IPS-NIHi11 (cell line): ENCODE results near the gene CCNT2.
"Not testable (repeated sequence)": the region's sequence is repeated elsewhere in the genome, so short reads cannot be mapped to it uniquely, and the experiment has no call there.

Source experiments
- DNase-seq: peaks from one replicate; pipeline ENCODE4 v3.0.0; 2012; ENCODE audit warnings: mixed read lengths, low spot score

The CCNT2 gene

DNA sequence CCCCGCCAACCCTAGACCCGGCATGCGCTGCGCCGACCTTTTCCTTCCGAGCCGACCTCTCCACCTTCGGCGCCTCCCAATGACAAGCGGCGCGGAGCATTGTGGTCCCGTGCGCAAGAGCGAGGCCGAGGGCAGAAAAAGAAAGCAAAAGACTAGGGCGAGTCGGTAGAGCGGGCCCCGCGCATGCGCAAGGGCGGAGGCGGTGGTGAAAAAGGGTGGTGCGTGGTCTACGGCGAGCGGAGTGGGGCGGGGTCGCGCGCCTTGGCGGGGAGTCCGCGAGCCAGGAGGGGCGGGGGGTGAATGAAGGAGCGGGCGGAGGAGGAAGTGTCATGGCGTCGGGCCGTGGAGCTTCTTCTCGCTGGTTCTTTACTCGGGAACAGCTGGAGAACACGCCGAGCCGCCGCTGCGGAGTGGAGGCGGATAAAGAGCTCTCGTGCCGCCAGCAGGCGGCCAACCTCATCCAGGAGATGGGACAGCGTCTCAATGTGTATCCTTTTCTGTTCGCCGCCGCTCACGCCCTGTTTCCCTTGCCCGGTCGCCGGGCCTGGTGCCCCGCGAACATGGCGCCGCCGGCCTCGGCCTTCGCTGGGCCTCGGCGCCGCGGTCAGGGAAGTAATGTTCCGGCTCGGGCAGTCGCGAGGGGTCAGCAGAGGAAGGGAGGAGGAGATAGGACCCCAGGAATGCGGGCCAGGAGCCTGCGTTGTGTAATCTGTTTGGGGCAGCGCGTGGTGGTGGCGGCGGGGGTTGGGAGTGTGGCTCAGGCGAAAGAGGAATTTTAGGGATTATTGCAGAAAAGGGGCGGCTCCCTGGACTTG, at the start of gene CCNT2:
CCNT2 (plus strand) TSS at position 297 of the 815 bp plus-strand sequence; CDS start at position 330, 33 bp downstream.
- DNase-seq: peak; percentile 97

- no peak for DNase-seq
These were observed 48.5 kb upstream of the CCNT2 start for GRCh38 chr2:134869946-134870736.

GRCh38 chr2:134873152-134873551, 45.5 kb upstream of the CCNT2 start:
- DNase-seq: no peak

DNA sequence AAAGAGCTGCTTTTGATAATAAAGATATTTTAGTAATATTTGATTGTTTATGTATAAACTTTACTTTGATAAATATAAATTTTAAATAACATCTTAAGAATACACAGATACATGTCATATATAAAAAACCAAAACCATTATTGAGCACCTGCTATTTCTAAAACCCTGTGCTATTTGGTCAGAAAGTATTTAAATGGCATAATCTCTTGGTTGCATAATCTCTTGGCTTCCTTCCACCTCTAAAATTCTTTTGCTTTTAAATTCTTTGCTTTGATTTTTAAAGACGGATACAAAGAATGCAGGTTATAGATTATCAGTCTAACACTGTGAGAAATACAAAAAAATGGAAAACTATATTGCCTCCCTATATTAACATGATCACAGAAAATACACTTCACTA, 43.3 kb upstream of the CCNT2 start:
- no peak for DNase-seq

DNA sequence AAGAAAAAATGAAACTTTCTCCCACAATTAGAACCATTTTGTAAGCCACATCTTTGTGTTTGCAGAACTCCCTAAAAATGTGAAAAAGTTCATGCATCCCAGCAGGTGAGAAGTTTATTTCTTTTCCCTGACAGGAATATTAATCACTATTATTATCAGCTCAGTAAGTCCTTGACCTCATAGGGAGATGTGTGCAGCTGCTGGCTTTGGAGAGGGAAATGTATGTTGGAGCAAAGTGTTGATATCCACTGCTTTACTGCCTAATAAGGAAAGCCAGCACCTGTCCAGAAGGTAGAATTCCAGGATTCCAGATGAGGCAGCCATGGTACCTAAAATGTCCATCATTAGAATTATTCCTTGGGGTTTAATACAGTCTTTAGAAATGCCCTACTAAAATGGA, 35.8 kb upstream of the CCNT2 start:
- DNase-seq: no peak

GRCh38 chr2:134883552-134884293, 34.9 kb upstream of the CCNT2 start:
- DNase-seq: no peak

- DNase-seq: no peak
These were observed 34.2 kb upstream of the CCNT2 start for GRCh38 chr2:134884435-134884834.

- no peak for DNase-seq
These were observed 26.2 kb upstream of the CCNT2 start for GRCh38 chr2:134892282-134893035.

- DNase-seq: no peak
These were observed 20.7 kb upstream of the CCNT2 start for GRCh38 chr2:134897932-134898331.

- no peak for DNase-seq
These were observed 19.4 kb upstream of the CCNT2 start for GRCh38 chr2:134899204-134899603.

- DNase-seq: no peak
These were observed 18.5 kb upstream of the CCNT2 start for GRCh38 chr2:134900151-134900550.

DNA sequence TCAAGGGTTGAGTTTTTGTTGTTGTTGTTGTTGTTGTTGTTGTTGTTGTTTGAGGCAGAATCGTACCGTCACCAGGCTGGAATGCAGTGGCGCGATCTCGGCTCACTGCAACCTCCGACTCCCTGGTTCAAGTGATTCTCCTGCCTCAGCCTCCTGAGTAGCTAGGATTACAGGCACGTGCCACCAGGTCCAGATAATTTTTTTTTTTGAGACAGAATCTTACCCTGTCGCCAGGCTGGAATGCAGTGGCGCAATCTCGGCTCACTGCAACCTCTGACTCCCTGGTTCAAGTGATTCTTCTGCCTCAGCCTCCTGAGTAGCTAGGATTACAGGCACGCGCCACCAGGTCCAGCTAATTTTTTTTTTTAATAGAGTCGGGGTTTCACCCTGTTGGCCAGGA, 14.9 kb upstream of the CCNT2 start:
- DNase-seq: not testable (repeated sequence)

DNA sequence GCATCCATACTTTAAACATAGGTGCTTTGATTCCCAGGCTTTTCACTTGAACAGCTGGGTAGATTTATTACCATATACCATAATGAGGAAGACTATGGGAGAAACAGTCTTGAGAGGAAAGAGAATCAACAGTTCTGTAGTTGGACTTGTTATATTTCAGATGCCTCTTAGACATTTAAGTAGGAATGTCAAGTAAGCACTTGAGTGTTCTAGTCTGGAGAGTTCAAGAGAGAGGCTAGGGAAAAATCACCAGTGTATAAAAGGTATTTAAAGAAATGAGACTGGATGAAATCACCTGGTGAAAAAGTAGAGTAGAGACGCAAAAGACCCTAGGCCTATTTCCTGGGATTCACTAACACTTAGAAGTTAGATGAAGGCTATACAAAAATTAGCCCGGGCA, 13.5 kb upstream of the CCNT2 start:
- DNase-seq: no peak

DNA sequence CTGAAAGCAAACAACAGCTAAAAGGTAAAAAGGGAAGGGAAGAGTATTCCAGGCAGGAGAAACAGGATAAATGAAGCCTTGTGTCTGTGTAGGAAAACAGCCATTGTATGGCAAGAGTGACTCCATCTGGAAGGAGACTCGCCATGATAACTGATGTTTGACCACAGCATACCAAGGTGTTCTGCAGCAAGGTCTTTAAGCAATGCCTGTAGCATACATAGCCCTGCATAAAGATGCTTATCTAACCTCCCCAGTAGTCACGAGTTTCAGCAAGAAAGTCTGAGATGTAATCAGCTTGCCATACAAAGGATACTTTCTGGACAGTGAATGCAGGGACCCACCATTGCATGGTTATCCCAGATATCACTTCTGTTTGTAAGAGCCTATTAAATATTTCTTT, 11.9 kb upstream of the CCNT2 start:
- DNase-seq: no peak

- not testable (repeated sequence) for DNase-seq
These were observed 11.0 kb upstream of the CCNT2 start for GRCh38 chr2:134907441-134908116.

DNA sequence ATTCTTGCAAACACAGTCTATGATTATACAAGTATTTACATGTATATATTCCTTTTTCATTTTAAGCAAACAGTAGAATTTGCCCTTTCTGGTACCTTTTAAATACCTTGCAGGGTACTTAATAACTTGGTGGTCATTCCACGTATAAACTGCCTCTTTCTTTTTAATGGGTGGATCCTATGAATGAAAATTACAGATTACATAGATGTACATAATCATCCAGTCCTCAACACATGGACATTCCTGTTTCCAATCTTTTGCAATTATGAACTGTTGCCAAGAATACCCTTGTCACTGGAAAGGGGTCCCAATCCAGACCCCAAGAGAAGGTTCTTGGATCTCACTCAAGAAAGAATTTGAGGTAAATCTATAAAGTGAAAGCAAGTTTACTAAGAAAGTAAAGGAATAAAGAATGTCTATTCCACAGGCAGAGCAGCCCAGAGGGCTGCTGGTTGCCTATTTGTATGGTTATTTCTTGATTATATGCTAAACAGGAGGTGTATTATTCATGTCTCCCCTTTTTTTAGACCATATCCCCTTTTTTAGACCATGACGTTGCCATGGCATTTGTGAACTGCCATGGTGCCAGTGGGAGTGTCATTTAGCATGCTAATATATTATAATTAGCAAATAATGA, 7.7 kb upstream of the CCNT2 start:
- no peak for DNase-seq

- DNase-seq: no peak
These were observed 7.2 kb upstream of the CCNT2 start for GRCh38 chr2:134911400-134911785.

GRCh38 chr2:134912361-134912760, 6.3 kb upstream of the CCNT2 start:
- no peak for DNase-seq

GRCh38 chr2:134917360-134917865, 1.2 kb upstream of the CCNT2 start:
- DNase-seq: no peak

- DNase-seq: no peak
These were observed 615 bp upstream of the CCNT2 start for GRCh38 chr2:134917888-134918525.
